Caki2 (cell line): ENCODE data around the gene PROSER2. TPM values are rescaled to one million over a fixed set of nuclear protein-coding genes. Genes with fewer than 3 reads are reported as not detected.

Source experiments
- DNase-seq: peaks from one replicate; pipeline ENCODE4 v3.0.0-alpha.2; 2015; ENCODE audit warnings: low read depth
- in situ Hi-C: cut with HindIII; loops from 2 replicates; pipeline ENCODE4 v1.10.0; 2016; ENCODE audit warnings: low sequenced_read_pairs, low pct_unique_long_range_greater_than_20kb, mixed read lengths
- total RNA-seq: library from RNA; depleted of rRNA; stranded (reverse); fragments of >200 nt; shearing (Covaris generic); gene quantifications from 2 replicates; pipeline ENCODE4 v1.2.3, GENCODE V29; 2014; ENCODE audit warnings: low replicate concordance; rRNA removed

Gene PROSER2
- total RNA-seq, 1 experiment from 2014 or later: 83.5 TPM

DNA sequence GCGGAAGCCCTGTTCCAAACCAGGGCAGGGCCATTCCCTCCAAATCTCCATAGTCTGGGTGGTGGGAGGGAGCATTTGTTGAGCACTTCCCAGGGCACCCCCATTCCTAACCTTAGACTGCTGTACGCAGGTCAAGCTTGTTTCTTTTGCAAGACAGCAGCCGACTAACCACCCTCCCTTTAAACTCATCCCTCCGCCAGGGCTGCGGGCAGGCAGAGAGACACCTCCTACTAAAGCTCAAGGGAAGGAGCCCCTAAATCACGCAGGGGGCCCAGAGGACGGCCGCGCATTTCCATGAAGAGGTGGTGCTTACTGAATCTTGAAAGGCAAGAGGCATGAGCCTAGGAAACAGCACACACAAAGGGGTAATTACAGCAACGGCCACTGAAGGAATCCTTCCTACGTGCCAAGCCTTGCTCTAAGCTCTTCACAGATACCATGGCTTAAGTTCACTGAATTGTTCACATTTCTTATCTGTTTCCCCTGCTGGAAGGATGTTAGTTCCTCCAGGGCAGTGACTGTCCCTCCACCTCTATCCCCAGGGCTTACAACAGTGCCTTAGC, 90.0 kb downstream of the PROSER2 start:
- DNase-seq: no peak
- in situ Hi-C loops: no loop called here

DNA sequence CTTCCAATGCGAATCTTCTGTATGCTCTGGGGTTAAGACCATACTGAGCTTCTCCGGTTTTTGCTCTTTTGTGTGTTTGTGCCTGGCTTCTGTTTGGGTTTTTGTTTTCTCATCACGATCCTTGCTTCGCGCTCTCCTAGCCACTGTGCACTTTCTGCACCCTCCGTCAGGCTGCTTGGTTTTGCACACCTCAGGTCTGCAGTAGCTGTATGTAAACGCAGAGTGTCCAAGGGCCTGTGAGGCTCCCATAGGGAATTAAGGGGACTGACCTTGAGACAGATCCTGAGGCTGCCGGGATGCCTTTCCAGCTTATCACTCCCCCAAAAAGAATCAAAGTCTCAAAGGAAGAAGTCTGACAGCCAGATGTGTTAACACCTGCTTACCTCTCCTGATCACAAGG, 95.2 kb downstream of the PROSER2 start:
- in situ Hi-C loops: no loop called here
- DNase-seq: no peak

DNA sequence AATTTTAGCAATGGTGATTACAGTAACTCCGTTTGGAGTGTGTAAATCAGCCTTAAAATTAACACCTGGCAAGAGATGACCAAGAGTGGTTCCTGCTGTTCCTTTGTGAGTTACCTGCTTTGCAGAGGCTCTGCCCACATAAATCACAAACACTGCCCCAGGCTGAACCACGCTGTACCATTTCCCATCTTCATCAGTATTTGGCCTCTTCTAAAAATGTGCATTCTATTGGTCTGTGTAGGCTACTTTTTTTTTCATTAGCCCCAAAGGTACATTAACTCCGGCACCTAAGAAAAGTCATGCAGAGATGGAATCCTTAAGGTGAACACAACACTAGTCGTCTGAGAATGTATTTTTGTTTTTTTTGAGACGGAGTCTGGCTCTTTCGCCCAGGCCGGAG, 96.1 kb downstream of the PROSER2 start:
- in situ Hi-C loops: no loop called here
- no peak for DNase-seq

Other genes starting within 250 kb of the PROSER2 start
- gene USP6NL, start 211.7 kb upstream of the PROSER2 start, total RNA-seq: 5.2 and 8.2 TPM in 2 replicates
- 29.5 and 36.8 TPM in 2 replicates for gene ECHDC3, start 81.0 kb upstream of the PROSER2 start, total RNA-seq
- gene UPF2, start 219.5 kb downstream of the PROSER2 start, total RNA-seq: 5.7 and 7.9 TPM in 2 replicates
- gene DHTKD1, start 245.6 kb downstream of the PROSER2 start, total RNA-seq: 26.0 and 27.8 TPM in 2 replicates